K562 (cell line): Measurements from ENCODE around the gene VPS50. TPM values are rescaled to one million over a fixed set of nuclear protein-coding genes. Genes with fewer than 3 reads are reported as not detected.
A peak's percentile ranks its signal among the peaks of the same experiment; 100 is the strongest.

ENCODE experiments used
- ATAC-seq: fragments of 200-7000 bp; cut with Tn5 transposase; 3 replicates; pipeline ENCODE4 v1.9.1; 2020; ENCODE audit warnings: moderate library complexity
- BruUV-seq: library from RNA; stranded (reverse); fragments of 400-500 nt; replicated peaks from 2 replicates; lab custom pipeline; 2021; lab: Mats Ljungman, UMichigan
- CTCF ChIA-PET: fragments of 300-600 bp; formaldehyde crosslinking; extraction: SDS; loops from one replicate; lab custom pipeline; 2021; ENCODE audit warnings: low intra/inter-chr PET ratio; lab: Yijun Ruan, JAX
- POLR2A ChIA-PET: fragments of 300-600, 350-650 bp; sonication (Branson Sonifier 250); formaldehyde crosslinking; extraction: SDS; loops from one replicate; lab custom pipeline; 2021; ENCODE audit warnings: antibody characterized with exemption, inconsistent platforms; lab: Yijun Ruan, JAX
- DNase-seq, 4 experiments: peaks; one replicate each; pipeline versions ENCODE4 v3.0.0 to v3.0.0-alpha.2; 2011 to 2018; ENCODE audit warnings: low spot score in 3 of 4, mixed read lengths in 3 of 4; ENCODE audit errors: extremely low read depth in 1 of 4
- FAIRE-seq: peaks from 2 replicates; lab custom pipeline; 2011; peaks lifted over from hg19 to GRCh38; lab: Jason Lieb, UNC
- H2AFZ ChIP-seq: 2 replicates; pipeline ENCODE4 v1.6.0; 2011; ENCODE audit warnings: low read depth, low read length, control low read depth, inconsistent platforms
- H3K27ac ChIP-seq: fragments of 200-600 bp; 3 replicates; pipeline ENCODE4 v1.8.0; 2011; ENCODE audit warnings: low read depth, mild to moderate bottlenecking, control low read depth, inconsistent platforms, low read length, moderate library complexity, mixed read lengths; ENCODE audit errors: extremely low read depth
- H3K27me3 ChIP-seq, 2 experiments: fragments of 300-600 bp in 1 of 2; 2 replicates in 1 of 2; 3 replicates in 1 of 2; pipeline versions ENCODE4 v1.6.0 to v1.8.0; 2011; ENCODE audit warnings: inconsistent platforms in 2 of 2, low read length in 2 of 2, mild to moderate bottlenecking in 1 of 2, mixed read lengths in 1 of 2, moderate library complexity in 1 of 2; ENCODE audit not compliant: control insufficient read depth in 2 of 2, insufficient read depth in 2 of 2
- H3K36me3 ChIP-seq: fragments of 300-600 bp; 3 replicates; pipeline ENCODE4 v1.8.0; 2011; ENCODE audit warnings: mild to moderate bottlenecking, low read length, inconsistent platforms; ENCODE audit not compliant: control insufficient read depth, insufficient read depth
- H3K4me1 ChIP-seq, 2 experiments: fragments of 200-600 bp in 1 of 2; replicated peaks in 1 of 2; 2 replicates in 1 of 2; 3 replicates in 1 of 2; pipeline versions ENCODE4 v1.5.1 to v1.8.0; 2011; ENCODE audit warnings: inconsistent platforms in 2 of 2, low read length in 2 of 2, mild to moderate bottlenecking in 1 of 2, mixed read lengths in 1 of 2, moderate library complexity in 1 of 2; ENCODE audit not compliant: control insufficient read depth in 2 of 2, insufficient read depth in 2 of 2
- H3K4me2 ChIP-seq: 2 replicates; pipeline ENCODE4 v1.6.1; 2011; ENCODE audit warnings: low read length, control low read depth, inconsistent platforms, mixed read lengths; ENCODE audit not compliant: insufficient read depth
- H3K4me3 ChIP-seq: fragments of 200-600 bp; sonication (generic), shearing (Covaris generic); 2 replicates; pipeline ENCODE4 v1.5.1; 2016; ENCODE audit warnings: control low read depth, inconsistent platforms
- H3K79me2 ChIP-seq: fragments of 200-600 bp; 3 replicates; pipeline ENCODE4 v1.8.0; 2011; ENCODE audit warnings: low read length, inconsistent platforms; ENCODE audit not compliant: control insufficient read depth, insufficient read depth
- H3K9ac ChIP-seq, 2 experiments: 2 replicates each; pipeline versions ENCODE4 v1.6.0 to v1.6.1; 2011; ENCODE audit warnings: low read depth in 2 of 2, low read length in 2 of 2, control low read depth in 1 of 2, inconsistent platforms in 1 of 2, mild to moderate bottlenecking in 1 of 2, mixed read lengths in 1 of 2; ENCODE audit not compliant: insufficient read depth in 1 of 2
- H3K9me1 ChIP-seq: one replicate; pipeline ENCODE4 v1.6.0; 2011; ENCODE audit warnings: inconsistent platforms, mild to moderate bottlenecking, low read length, moderate library complexity; ENCODE audit not compliant: control insufficient read depth, insufficient read depth
- H3K9me3 ChIP-seq: replicated peaks from 2 replicates; pipeline ENCODE4 v1.5.1; 2011; ENCODE audit warnings: low read depth, low read length, inconsistent platforms; ENCODE audit not compliant: control insufficient read depth, insufficient read depth
- H4K20me1 ChIP-seq: replicated peaks from 2 replicates; pipeline ENCODE4 v1.6.1; 2011; ENCODE audit warnings: low read length, inconsistent platforms, mixed read lengths; ENCODE audit not compliant: control insufficient read depth, insufficient read depth
- C11orf30 ChIP-seq: fragments of 450-650 bp; IDR thresholded peaks from 2 replicates; pipeline ENCODE4 v1.6.1; 2016; ENCODE audit warnings: low read depth, mild to moderate bottlenecking
- CTCF ChIP-seq, 3 experiments: IDR thresholded peaks in 2 of 3; conservative IDR thresholded peaks in 1 of 3; 2 replicates each; pipeline ENCODE4 v1.5.1; 2011 to 2012; ENCODE audit warnings: low read length in 3 of 3, mild to moderate bottlenecking in 3 of 3, control low read depth in 2 of 3, improper control_type of control experiment in 1 of 3, inconsistent platforms in 1 of 3, low read depth in 1 of 3, mixed read lengths in 1 of 3, moderate library complexity in 1 of 3; ENCODE audit not compliant: insufficient read depth in 2 of 3
- KLF16 ChIP-seq: IDR thresholded peaks from 2 replicates; pipeline ENCODE4 v1.6.1; 2016; ENCODE audit warnings: antibody characterized with exemption
- MAFG ChIP-seq: fragments of 450-650 bp; conservative IDR thresholded peaks from 2 replicates; pipeline ENCODE4 v1.6.1; 2016; ENCODE audit warnings: missing genetic modification characterization, missing compliant biosample characterization
- NFE2 ChIP-seq: IDR thresholded peaks from 2 replicates; pipeline ENCODE4 v1.6.1; 2014; ENCODE audit warnings: antibody characterized with exemption, low read depth
- RAD21 ChIP-seq, 2 experiments: fragments of 250-450 bp in 1 of 2; fragments of 450-650 bp in 1 of 2; sonication (Bioruptor Pico) in 1 of 2; formaldehyde crosslinking in 1 of 2; IDR thresholded peaks in 1 of 2; conservative IDR thresholded peaks in 1 of 2; 2 replicates each; pipeline versions ENCODE4 v1.4.0 to v1.8.0; 2020 to 2022; ENCODE audit warnings: mild to moderate bottlenecking in 2 of 2, moderate library complexity in 1 of 2
- REST ChIP-seq, 2 experiments: fragments of 450-650 bp; formaldehyde crosslinking in 1 of 2; IDR thresholded peaks; 2 replicates each; pipeline versions ENCODE4 v1.4.0 to v1.6.1; 2014 to 2020; ENCODE audit warnings: mild to moderate bottlenecking in 2 of 2, borderline replicate concordance in 1 of 2, low read depth in 1 of 2
- SMC3 ChIP-seq: conservative IDR thresholded peaks from 2 replicates; pipeline ENCODE4 v1.6.1; 2011; ENCODE audit warnings: low read depth, low read length, improper control_type of control experiment; ENCODE audit not compliant: insufficient read depth
- WGBS: fragments of 100-300 bp; shearing (Covaris generic); methylation state at CpG from one replicate; pipeline ENCODE4 v1.1.6; 2016; ENCODE audit warnings: low coverage, mixed read lengths; ENCODE audit not compliant: insufficient coverage; ENCODE audit errors: missing lambda C conversion rate; 5-methylcytosine and 5-hydroxymethylcytosine counted together
- in situ Hi-C: fragments of 300-500 bp; cut with MboI; formaldehyde crosslinking; loops from 4 replicates; pipeline ENCODE4 v1.15.0; 2018; ENCODE audit warnings: inconsistent platforms, mixed read lengths
- intact Hi-C: fragments of 100-400 bp; cut with micrococcal nuclease; formaldehyde crosslinking; loops from 2 replicates; pipeline ENCODE4 v1.14.2; 2022
- polyA plus RNA-seq, 8 experiments: library from polyadenylated mRNA; depleted of rRNA in 4 of 8; stranded (reverse) in 5 of 8; unstranded in 3 of 8; fragments of >200 nt; fragmentation: Nextera tagmentation in 2 of 8; fragmentation: Illumina TruSeq in 1 of 8; extraction: Ambion mirVana in 2 of 8; extraction: Trizol in 1 of 8; gene quantifications; 2 replicates each; pipeline versions ENCODE4 v1.2.1 to v1.2.3, GENCODE V29; 2011 to 2014; ENCODE audit warnings: inconsistent platforms in 1 of 8, missing spikeins in 1 of 8
- total RNA-seq, 7 experiments: library from RNA; depleted of rRNA in 6 of 7; stranded (reverse); fragments of >200 nt in 6 of 7; fragmentation: Illumina TruSeq in 2 of 7; extraction: Trizol in 2 of 7; gene quantifications; 2 replicates each; pipeline versions ENCODE4 v1.2.1 to v1.2.3, GENCODE V29; 2011 to 2021; ENCODE audit warnings: low replicate concordance in 1 of 7

Gene VPS50
- total and polyA plus RNA-seq, 9 of the 15 experiments (the other 6 are each of a cell fraction or from before 2014, with no cell fraction given), result 10.5 to 29.4 (median 15.8) TPM

- no peaks in the 10 kb centered on the region for H3K9me1 ChIP-seq
- no peaks in the 10 kb centered on the region for H4K20me1 ChIP-seq
- peak; percentile 92 for ATAC-seq
- in situ Hi-C loops, result no loop called here
- H3K9me3 ChIP-seq, result no peaks in the 10 kb centered on the region
- peak; percentile 17 to 44 (median 26) for DNase-seq
- H3K9ac ChIP-seq, result no peak overlapping the region
- H3K79me2 ChIP-seq, result no peaks in the 10 kb centered on the region
- no peaks in the 10 kb centered on the region for H3K4me1 ChIP-seq
- intact Hi-C loops, result loop anchor here (1.0 to 10.0 kb wide), 2 partner anchors 129 to 290 kb away; no protein-coding TSS in a partner anchor
- BruUV-seq, result no TSS peak
- 1% methylated on average over 5 of the region's 5 CpGs for WGBS
- peak; percentile 78 for FAIRE-seq
- H2AFZ ChIP-seq, result 0 out of 2 replicates have a peak overlapping the region, but pooled peaks have one; percentile 22
- no peaks in the 10 kb centered on the region for H3K36me3 ChIP-seq
- ChIA-PET CTCF (interaction anchor here (0.6 to 1.6 kb wide), 3 partner anchors 129 to 319 kb away, joined by 3 to 6 read pairs (median 3); no protein-coding TSS in a partner anchor), POLR2A (interaction anchor here (0.6 kb wide), 1 partner anchor 21 kb away, joined by 3 read pairs; no protein-coding TSS in a partner anchor)
- H3K4me2 ChIP-seq, result no peak overlapping the region
- H3K27me3 ChIP-seq, result no peaks in the 10 kb centered on the region
- H3K27ac ChIP-seq, result no peak overlapping the region
- no peak overlapping the region for H3K4me3 ChIP-seq
- TF ChIP-seq C11orf30 (no peak), CTCF (IDR thresholded peaks at IDR 0.05 in 2 of 3, conservative IDR thresholded peaks at IDR 0.05 in 1 of 3; ENCODE audit: insufficient read depth in 2 of 3, low read depth in 1 of 3, low read length in 3 of 3) (peak; percentile 38 to 81 (median 80); a peak in 5 of 6 replicates), SMC3 (peak; percentile 37; the same call in 1 of the 2 replicates), NFE2 (no peak), RAD21 (CRISPR knock-in tag; conservative IDR thresholded peaks at IDR 0.05 in 1 of 2, IDR thresholded peaks at IDR 0.05 in 1 of 2) (peak; percentile 58 to 80), REST (IDR thresholded peaks at IDR 0.05; ENCODE audit: borderline replicate concordance) (peak; percentile 59; the same call in 1 of the 2 replicates), REST (CRISPR knock-in tag; IDR thresholded peaks at IDR 0.05; ENCODE audit: low read depth) (no peak), KLF16 (peak; percentile 52; the same call in 1 of the 2 replicates), MAFG (tag) (no peak)
Measured at GRCh38 chr7:93374345-93374940, 142.3 kb downstream of the VPS50 start.
